SK-N-SH (cell line): ENCODE measurements around the gene RAB3C. TPM values are rescaled to one million over a fixed set of nuclear protein-coding genes. Genes with fewer than 3 reads are reported as not detected.

Experiments used
- CTCF ChIA-PET: fragments of 300-600, 350-600 bp; formaldehyde crosslinking; extraction: SDS; loops from one replicate; lab custom pipeline; 2021; lab: Yijun Ruan, JAX
- POLR2A ChIA-PET: fragments of 350-600 bp; sonication (Branson Sonifier 250); formaldehyde crosslinking; extraction: SDS; loops from one replicate; lab custom pipeline; 2020; ENCODE audit warnings: antibody characterized with exemption, inconsistent platforms; lab: Yijun Ruan, JAX
- DNase-seq: peaks from one replicate; pipeline ENCODE4 v3.0.0; 2012
- H2AFZ ChIP-seq: fragments of 200-600 bp; sonication (generic); 2 replicates; pipeline ENCODE4 v1.8.1; 2016; ENCODE audit warnings: antibody characterized with exemption, mild to moderate bottlenecking, low read depth
- H3F3A ChIP-seq: fragments of 200-600 bp; sonication (generic); replicated peaks from 2 replicates; pipeline ENCODE3; 2016; ENCODE audit warnings: antibody characterized with exemption, mild to moderate bottlenecking; ENCODE audit not compliant: insufficient read depth
- H3K27ac ChIP-seq, 2 experiments: fragments of 200-500 bp in 1 of 2; fragments of 200-600 bp in 1 of 2; sonication (Bioruptor generic) in 1 of 2; sonication (generic), shearing (Covaris generic) in 1 of 2; 2 replicates each; pipeline versions ENCODE4 v1.5.1 to v1.6.1; 2014 to 2016; ENCODE audit warnings: low read depth in 2 of 2, inconsistent platforms in 1 of 2, low read length in 1 of 2, mild to moderate bottlenecking in 1 of 2, mixed read lengths in 1 of 2
- H3K27me3 ChIP-seq: fragments of 200-600 bp; sonication (generic), shearing (Covaris generic); 2 replicates; pipeline ENCODE4 v1.6.1; 2016; ENCODE audit warnings: mixed run types; ENCODE audit not compliant: insufficient read depth
- H3K36me3 ChIP-seq, 2 experiments: fragments of 200-500 bp in 1 of 2; fragments of 200-600 bp in 1 of 2; sonication (Bioruptor generic) in 1 of 2; sonication (generic) in 1 of 2; replicated peaks in 1 of 2; 2 replicates each; pipeline versions ENCODE3 to v1.5.1; 2014 to 2016; ENCODE audit warnings: low read length in 1 of 2, mild to moderate bottlenecking in 1 of 2; ENCODE audit not compliant: insufficient read depth in 2 of 2, control insufficient read depth in 1 of 2
- H3K4me1 ChIP-seq, 2 experiments: fragments of 200-500 bp in 1 of 2; fragments of 200-600 bp in 1 of 2; sonication (Bioruptor generic) in 1 of 2; sonication (generic), shearing (Covaris generic) in 1 of 2; 2 replicates each; pipeline versions ENCODE4 v1.5.1 to v1.6.1; 2014 to 2016; ENCODE audit warnings: low read depth in 1 of 2, low read length in 1 of 2, mixed run types in 1 of 2; ENCODE audit not compliant: insufficient read depth in 2 of 2, control insufficient read depth in 1 of 2
- H3K4me2 ChIP-seq: fragments of 200-600 bp; sonication (generic), shearing (Covaris generic); 2 replicates; pipeline ENCODE4 v1.6.1; 2017; ENCODE audit warnings: mixed run types
- H3K4me3 ChIP-seq, 2 experiments: fragments of 200-500 bp in 1 of 2; fragments of 200-600 bp in 1 of 2; sonication (Bioruptor generic) in 1 of 2; sonication (generic), shearing (Covaris generic) in 1 of 2; 2 replicates each; pipeline versions ENCODE4 v1.5.1 to v1.8.1; 2014 to 2016; ENCODE audit warnings: low read depth in 2 of 2, inconsistent platforms in 1 of 2, low read length in 1 of 2, mild to moderate bottlenecking in 1 of 2, mixed read lengths in 1 of 2, moderate library complexity in 1 of 2
- H3K79me2 ChIP-seq: fragments of 200-600 bp; sonication (generic); 2 replicates; pipeline ENCODE4 v1.8.1; 2017; ENCODE audit warnings: mild to moderate bottlenecking; ENCODE audit not compliant: insufficient read depth
- H3K9ac ChIP-seq: fragments of 200-600 bp; sonication (generic); 2 replicates; pipeline ENCODE4 v1.6.1; 2017; ENCODE audit warnings: mixed run types
- H3K9me2 ChIP-seq: fragments of 200-600 bp; sonication (generic); 2 replicates; pipeline ENCODE4 v1.6.1; 2017; ENCODE audit warnings: mixed run types
- H3K9me3 ChIP-seq: fragments of 200-600 bp; sonication (generic); 2 replicates; pipeline ENCODE4 v1.6.1; 2017; ENCODE audit warnings: mixed run types, mild to moderate bottlenecking, moderate library complexity
- H4K20me1 ChIP-seq: fragments of 200-600 bp; sonication (generic); 2 replicates; pipeline ENCODE4 v1.6.1; 2017; ENCODE audit warnings: mild to moderate bottlenecking, mixed run types; ENCODE audit not compliant: insufficient read depth
- ELF1 ChIP-seq: IDR thresholded peaks from 2 replicates; pipeline ENCODE4 v1.4.0; 2012
- EP300 ChIP-seq, 2 experiments: IDR thresholded peaks; 2 replicates each; pipeline versions ENCODE4 v1.4.0 to v1.6.1; 2012; ENCODE audit warnings: borderline replicate concordance in 1 of 2, low read depth in 1 of 2, low read length in 1 of 2
- EZH2phosphoT487 ChIP-seq: fragments of 200-600 bp; sonication (generic); IDR thresholded peaks from 2 replicates; pipeline ENCODE4 v1.6.1; 2017; ENCODE audit warnings: low read depth, mixed run types, mild to moderate bottlenecking, antibody characterized with exemption, moderate library complexity, borderline replicate concordance
- FOXJ3 ChIP-seq: sonication (generic); formaldehyde crosslinking; IDR thresholded peaks from 2 replicates; pipeline ENCODE4 v1.5.1; 2020; ENCODE audit warnings: mild to moderate bottlenecking, missing genetic modification reagents
- FOXM1 ChIP-seq: IDR thresholded peaks from 2 replicates; pipeline ENCODE4 v1.4.0; 2012; ENCODE audit warnings: low read depth, mild to moderate bottlenecking
- JUND ChIP-seq: IDR thresholded peaks from 2 replicates; pipeline ENCODE4 v1.4.0; 2012
- NRF1 ChIP-seq: IDR thresholded peaks from 2 replicates; pipeline ENCODE4 v1.6.1; 2012; ENCODE audit warnings: low read depth, mild to moderate bottlenecking, low read length
- RXRA ChIP-seq: IDR thresholded peaks from 2 replicates; pipeline ENCODE4 v1.4.0; 2012; ENCODE audit warnings: low read depth, mild to moderate bottlenecking, borderline replicate concordance
- TEAD4 ChIP-seq: IDR thresholded peaks from 2 replicates; pipeline ENCODE4 v1.4.0; 2012; ENCODE audit warnings: mild to moderate bottlenecking, borderline replicate concordance; ENCODE audit not compliant: insufficient read depth
- ZBTB33 ChIP-seq: IDR thresholded peaks from 2 replicates; pipeline ENCODE4 v1.4.0; 2012; ENCODE audit warnings: low read depth, borderline replicate concordance
- WGBS: methylation state at CpG from one replicate; pipeline ENCODE4 v1.1.6; 2017; ENCODE audit warnings: low lambda C conversion rate; 5-methylcytosine and 5-hydroxymethylcytosine counted together
- polyA plus RNA-seq, 3 experiments: library from polyadenylated mRNA; depleted of rRNA; stranded (reverse); fragments of >200 nt; gene quantifications; 2 replicates each; pipeline ENCODE4 v1.2.3, GENCODE V29; 2012

Gene RAB3C
- polyA plus RNA-seq, 1 of the 3 experiments (the other 2 are of a cell fraction), result 0.03 TPM

DNA sequence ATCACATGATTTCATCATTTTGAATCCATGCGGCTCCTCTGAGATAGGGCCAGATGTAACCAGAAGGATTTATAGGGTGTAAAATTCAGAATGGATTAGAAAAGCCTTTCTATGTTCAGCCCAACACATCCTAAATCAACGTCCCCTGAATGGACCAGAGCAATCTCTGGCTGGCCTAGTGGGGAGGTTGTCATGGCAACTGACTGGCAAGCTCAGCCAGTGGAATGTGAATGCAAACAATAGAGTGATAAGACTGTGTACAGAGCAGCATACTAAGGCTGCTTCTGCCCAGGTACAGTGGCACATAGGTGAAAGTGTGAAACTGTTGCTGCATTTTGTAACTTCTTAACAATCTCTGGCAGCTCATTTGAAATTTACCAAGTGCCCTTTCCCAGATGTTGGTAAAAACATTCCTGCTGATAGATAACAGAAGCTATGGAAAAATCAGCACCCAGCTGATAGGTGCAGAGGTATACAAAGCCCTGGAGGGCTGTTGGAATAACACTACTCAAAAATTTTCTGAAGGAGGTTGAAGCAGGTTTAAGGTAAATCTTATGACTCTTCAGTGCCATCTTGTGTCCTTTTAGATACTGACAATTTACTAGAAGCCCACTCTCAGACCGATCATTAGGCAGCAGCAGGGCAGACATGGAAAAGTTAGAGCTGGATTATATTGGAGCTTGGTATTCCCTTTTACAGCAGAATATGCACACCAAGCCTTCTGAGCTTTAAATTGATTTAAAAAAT is 267.2 kb downstream of the RAB3C start (continued):
- no peak for TF ChIP-seq EZH2phosphoT487
- TF ChIP-seq ELF1, result no peak

- CTCF ChIA-PET, result interaction anchor here (1.2 to 3.0 kb wide), 4 partner anchors 9 to 271 kb away, joined by 3 to 44 read pairs (median 8); no protein-coding TSS in a partner anchor
- H3K27ac ChIP-seq, result no peak overlapping the region
- 62% methylated on average over 7 of the region's 7 CpGs for WGBS
- H3K36me3 ChIP-seq, result no peaks in the 10 kb centered on the region
- no peaks in the 10 kb centered on the region for H3K9me2 ChIP-seq
- no peak for TF ChIP-seq NRF1
- TF ChIP-seq JUND, result no peak
- TF ChIP-seq, all 33 proteins: peak for 0
- POLR2A ChIA-PET, result no interaction called here
- Histone ChIP-seq H3K9ac (no peak overlapping the region), H4K20me1 (no peaks in the 10 kb centered on the region), H3F3A (no peaks in the 10 kb centered on the region), H3K4me1 (peaks cover 0 to 11% of the 10 kb centered on the region in 2 experiments; a peak in 2 of 4 replicates), H3K79me2 (no peaks in the 10 kb centered on the region; the same call in 1 of the 2 replicates), H3K4me3 (no peak overlapping the region), H2AFZ (no peak overlapping the region), H3K4me2 (no peak overlapping the region), H3K27me3 (0 out of 2 replicates have a peak, but pooled peaks cover 8% of the 10 kb centered on the region), H3K9me3 (no peaks in the 10 kb centered on the region)
- no peak for DNase-seq
Observed at GRCh38 chr5:58851153-58851552, 268.3 kb downstream of the RAB3C start.

DNA sequence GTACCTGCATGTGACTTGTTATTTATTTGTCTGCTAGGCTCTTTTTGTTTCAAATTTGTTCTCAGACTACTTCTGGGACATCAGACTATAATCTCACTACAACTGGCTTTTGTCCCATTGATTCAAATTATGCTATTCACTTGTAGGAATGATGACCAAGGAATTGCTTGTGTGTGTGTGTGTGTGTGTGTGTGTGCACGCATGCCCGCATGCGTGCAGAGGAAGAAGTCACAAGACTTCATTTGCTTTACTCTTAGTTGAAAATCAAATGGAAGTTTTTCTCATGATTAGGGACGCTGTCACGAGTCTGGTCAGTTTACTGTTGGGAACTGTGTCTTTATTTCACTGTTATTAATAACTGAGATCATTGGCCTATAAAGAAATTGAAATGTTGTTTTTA is 268.7 kb downstream of the RAB3C start:
- ChIA-PET POLR2A (no interaction called here), CTCF (interaction anchor here (0.8 to 3.0 kb wide), 5 partner anchors 8 to 375 kb away, joined by 3 to 44 read pairs (median 3); no protein-coding TSS in a partner anchor)
- no peaks in the 10 kb centered on the region; the same call in 1 of the 2 replicates for H3K79me2 ChIP-seq
- DNase-seq, result no peak
- no peaks in the 10 kb centered on the region for H3K9me2 ChIP-seq
- H3F3A ChIP-seq, result no peaks in the 10 kb centered on the region
- no peak overlapping the region for H3K4me2 ChIP-seq
- H3K4me1 ChIP-seq, result peaks cover 0 to 11% of the 10 kb centered on the region in 2 experiments; a peak in 2 of 4 replicates
- H4K20me1 ChIP-seq, result no peaks in the 10 kb centered on the region
- no peak overlapping the region for H3K27ac ChIP-seq
- TF ChIP-seq ZBTB33, result no peak
- TF ChIP-seq ELF1, result no peak
- no peak for TF ChIP-seq RXRA
- TF ChIP-seq FOXM1, result no peak
- TF ChIP-seq FOXJ3 (CRISPR knock-in tag), result no peak
- TF ChIP-seq EP300 (IDR thresholded peaks at IDR 0.05; ENCODE audit: borderline replicate concordance in 1 of 2, low read depth in 1 of 2, low read length in 1 of 2), result no peak
- no peak for TF ChIP-seq TEAD4
- H3K4me3 ChIP-seq, result no peak overlapping the region
- 0 out of 2 replicates have a peak, but pooled peaks cover 8% of the 10 kb centered on the region for H3K27me3 ChIP-seq
- no peaks in the 10 kb centered on the region for H3K36me3 ChIP-seq
- H2AFZ ChIP-seq, result no peak overlapping the region
- H3K9ac ChIP-seq, result no peak overlapping the region
- WGBS, result 68% methylated on average over 5 of the region's 5 CpGs
- no peaks in the 10 kb centered on the region for H3K9me3 ChIP-seq
